Loucy (cell line): Measurements from ENCODE around the gene ZNF708.

Experiments
- CTCF ChIP-seq: fragments of 200-600 bp; sonication (generic); conservative IDR thresholded peaks from 2 replicates; pipeline ENCODE4 v1.5.1; 2014; ENCODE audit warnings: mild to moderate bottlenecking, antibody characterized with exemption, low read length
- EZH2phosphoT487 ChIP-seq: fragments of 200-600 bp; IDR thresholded peaks from 2 replicates; pipeline ENCODE4 v1.6.1; 2018; ENCODE audit warnings: antibody characterized with exemption, mild to moderate bottlenecking, moderate library complexity, borderline replicate concordance

GRCh38 chr19:21264416-21264815 lies 64.8 kb downstream of the ZNF708 start:
- TF ChIP-seq CTCF: no peak
- TF ChIP-seq EZH2phosphoT487: no peak
